K562 (cell line): ENCODE results near the gene ANKRD36B. TPM values are rescaled to one million over a fixed set of nuclear protein-coding genes. Genes with fewer than 3 reads are reported as not detected.
"Not testable (repeated sequence)": the region's sequence is repeated elsewhere in the genome, so short reads cannot be mapped to it uniquely, and the experiment has no call there.

Source experiments
- ATAC-seq: fragments of 200-7000 bp; cut with Tn5 transposase; 3 replicates; pipeline ENCODE4 v1.9.1; 2020; ENCODE audit warnings: moderate library complexity
- BruUV-seq: library from RNA; stranded (reverse); fragments of 400-500 nt; replicated peaks from 2 replicates; lab custom pipeline; 2021; lab: Mats Ljungman, UMichigan
- CTCF ChIA-PET: fragments of 300-600 bp; formaldehyde crosslinking; extraction: SDS; loops from one replicate; lab custom pipeline; 2021; ENCODE audit warnings: low intra/inter-chr PET ratio; lab: Yijun Ruan, JAX
- POLR2A ChIA-PET: fragments of 300-600, 350-650 bp; sonication (Branson Sonifier 250); formaldehyde crosslinking; extraction: SDS; loops from one replicate; lab custom pipeline; 2021; ENCODE audit warnings: antibody characterized with exemption, inconsistent platforms; lab: Yijun Ruan, JAX
- DNase-seq, 4 experiments: peaks; one replicate each; pipeline versions ENCODE4 v3.0.0 to v3.0.0-alpha.2; 2011 to 2018; ENCODE audit warnings: low spot score in 3 of 4, mixed read lengths in 3 of 4; ENCODE audit errors: extremely low read depth in 1 of 4
- FAIRE-seq: peaks from 2 replicates; lab custom pipeline; 2011; peaks lifted over from hg19 to GRCh38; lab: Jason Lieb, UNC
- H2AFZ ChIP-seq: 2 replicates; pipeline ENCODE4 v1.6.0; 2011; ENCODE audit warnings: low read depth, low read length, control low read depth, inconsistent platforms
- H3K27ac ChIP-seq: fragments of 200-600 bp; 3 replicates; pipeline ENCODE4 v1.8.0; 2011; ENCODE audit warnings: low read depth, mild to moderate bottlenecking, control low read depth, inconsistent platforms, low read length, moderate library complexity, mixed read lengths; ENCODE audit errors: extremely low read depth
- H3K27me3 ChIP-seq, 2 experiments: fragments of 300-600 bp in 1 of 2; 2 replicates in 1 of 2; 3 replicates in 1 of 2; pipeline versions ENCODE4 v1.6.0 to v1.8.0; 2011; ENCODE audit warnings: inconsistent platforms in 2 of 2, low read length in 2 of 2, mild to moderate bottlenecking in 1 of 2, mixed read lengths in 1 of 2, moderate library complexity in 1 of 2; ENCODE audit not compliant: control insufficient read depth in 2 of 2, insufficient read depth in 2 of 2
- H3K36me3 ChIP-seq: fragments of 300-600 bp; 3 replicates; pipeline ENCODE4 v1.8.0; 2011; ENCODE audit warnings: mild to moderate bottlenecking, low read length, inconsistent platforms; ENCODE audit not compliant: control insufficient read depth, insufficient read depth
- H3K4me1 ChIP-seq, 2 experiments: fragments of 200-600 bp in 1 of 2; replicated peaks in 1 of 2; 2 replicates in 1 of 2; 3 replicates in 1 of 2; pipeline versions ENCODE4 v1.5.1 to v1.8.0; 2011; ENCODE audit warnings: inconsistent platforms in 2 of 2, low read length in 2 of 2, mild to moderate bottlenecking in 1 of 2, mixed read lengths in 1 of 2, moderate library complexity in 1 of 2; ENCODE audit not compliant: control insufficient read depth in 2 of 2, insufficient read depth in 2 of 2
- H3K4me2 ChIP-seq: 2 replicates; pipeline ENCODE4 v1.6.1; 2011; ENCODE audit warnings: low read length, control low read depth, inconsistent platforms, mixed read lengths; ENCODE audit not compliant: insufficient read depth
- H3K4me3 ChIP-seq: fragments of 200-600 bp; sonication (generic), shearing (Covaris generic); 2 replicates; pipeline ENCODE4 v1.5.1; 2016; ENCODE audit warnings: control low read depth, inconsistent platforms
- H3K79me2 ChIP-seq: fragments of 200-600 bp; 3 replicates; pipeline ENCODE4 v1.8.0; 2011; ENCODE audit warnings: low read length, inconsistent platforms; ENCODE audit not compliant: control insufficient read depth, insufficient read depth
- H3K9ac ChIP-seq, 2 experiments: 2 replicates each; pipeline versions ENCODE4 v1.6.0 to v1.6.1; 2011; ENCODE audit warnings: low read depth in 2 of 2, low read length in 2 of 2, control low read depth in 1 of 2, inconsistent platforms in 1 of 2, mild to moderate bottlenecking in 1 of 2, mixed read lengths in 1 of 2; ENCODE audit not compliant: insufficient read depth in 1 of 2
- H3K9me1 ChIP-seq: one replicate; pipeline ENCODE4 v1.6.0; 2011; ENCODE audit warnings: inconsistent platforms, mild to moderate bottlenecking, low read length, moderate library complexity; ENCODE audit not compliant: control insufficient read depth, insufficient read depth
- H3K9me3 ChIP-seq: replicated peaks from 2 replicates; pipeline ENCODE4 v1.5.1; 2011; ENCODE audit warnings: low read depth, low read length, inconsistent platforms; ENCODE audit not compliant: control insufficient read depth, insufficient read depth
- H4K20me1 ChIP-seq: replicated peaks from 2 replicates; pipeline ENCODE4 v1.6.1; 2011; ENCODE audit warnings: low read length, inconsistent platforms, mixed read lengths; ENCODE audit not compliant: control insufficient read depth, insufficient read depth
- RAD51 ChIP-seq: fragments of 450-650 bp; IDR thresholded peaks from 2 replicates; pipeline ENCODE4 v1.7.1; 2016; ENCODE audit warnings: low read depth, mild to moderate bottlenecking, borderline replicate concordance
- USF2 ChIP-seq: sonication (generic); formaldehyde crosslinking; IDR thresholded peaks from 2 replicates; pipeline ENCODE4 v1.5.0; 2020; ENCODE audit warnings: missing genetic modification reagents
- WGBS: fragments of 100-300 bp; shearing (Covaris generic); methylation state at CpG from one replicate; pipeline ENCODE4 v1.1.6; 2016; ENCODE audit warnings: low coverage, mixed read lengths; ENCODE audit not compliant: insufficient coverage; ENCODE audit errors: missing lambda C conversion rate; 5-methylcytosine and 5-hydroxymethylcytosine counted together
- in situ Hi-C: fragments of 300-500 bp; cut with MboI; formaldehyde crosslinking; loops from 4 replicates; pipeline ENCODE4 v1.15.0; 2018; ENCODE audit warnings: inconsistent platforms, mixed read lengths
- intact Hi-C: fragments of 100-400 bp; cut with micrococcal nuclease; formaldehyde crosslinking; loops from 2 replicates; pipeline ENCODE4 v1.14.2; 2022
- polyA plus RNA-seq, 8 experiments: library from polyadenylated mRNA; depleted of rRNA in 4 of 8; stranded (reverse) in 5 of 8; unstranded in 3 of 8; fragments of >200 nt; fragmentation: Nextera tagmentation in 2 of 8; fragmentation: Illumina TruSeq in 1 of 8; extraction: Ambion mirVana in 2 of 8; extraction: Trizol in 1 of 8; gene quantifications; 2 replicates each; pipeline versions ENCODE4 v1.2.1 to v1.2.3, GENCODE V29; 2011 to 2014; ENCODE audit warnings: inconsistent platforms in 1 of 8, missing spikeins in 1 of 8
- total RNA-seq, 7 experiments: library from RNA; depleted of rRNA in 6 of 7; stranded (reverse); fragments of >200 nt in 6 of 7; fragmentation: Illumina TruSeq in 2 of 7; extraction: Trizol in 2 of 7; gene quantifications; 2 replicates each; pipeline versions ENCODE4 v1.2.1 to v1.2.3, GENCODE V29; 2011 to 2021; ENCODE audit warnings: low replicate concordance in 1 of 7

Gene ANKRD36B
- total and polyA plus RNA-seq, 9 of the 15 experiments (the other 6 are each of a cell fraction or from before 2014, with no cell fraction given): 7.6 to 40.9 (median 13.3) TPM

DNA sequence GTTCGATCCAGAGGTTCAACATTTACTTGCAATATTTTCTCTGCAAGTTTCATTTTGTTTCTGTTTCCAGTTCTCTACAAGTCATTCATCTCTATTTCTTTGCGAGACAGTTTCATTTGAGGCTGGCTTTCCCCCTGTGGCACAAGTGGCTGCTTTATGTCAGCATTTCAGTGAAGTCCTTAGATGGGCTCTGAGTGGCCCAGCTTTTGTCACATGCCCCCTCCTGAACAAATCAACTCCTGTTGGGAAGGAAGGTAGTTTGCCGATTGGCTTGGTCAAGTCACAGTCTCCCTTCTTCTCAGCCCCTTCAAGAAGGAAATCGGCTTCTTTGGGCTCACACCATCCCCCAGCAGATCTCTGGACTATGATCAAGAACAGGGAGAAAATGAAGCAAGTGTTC is 19.1 kb upstream of the ANKRD36B start:
- 16% methylated on average over 4 of the region's 4 CpGs for WGBS
- POLR2A ChIA-PET, H3K4me2 ChIP-seq, ATAC-seq, CTCF ChIA-PET, H3K79me2 ChIP-seq, BruUV-seq, H3K9me3 ChIP-seq, H3K9ac ChIP-seq, intact Hi-C loops, H3K4me1 ChIP-seq, H3K36me3 ChIP-seq, H4K20me1 ChIP-seq, H3K9me1 ChIP-seq, H3K27ac ChIP-seq, H3K4me3 ChIP-seq, FAIRE-seq, H3K27me3 ChIP-seq: not testable (repeated sequence)
- in situ Hi-C loops: loop anchor here (5.0 kb wide), 1 partner anchor 1836 kb away; no protein-coding TSS in a partner anchor
- TF ChIP-seq USF2 (CRISPR knock-in tag): peak; percentile 41; the same call in 1 of the 2 replicates
- TF ChIP-seq RAD51: peak; percentile 59; the same call in 1 of the 2 replicates
- DNase-seq: peak in 1 of 4 experiments; percentile 9
- H2AFZ ChIP-seq: 0 out of 2 replicates have a peak overlapping the region, but pooled peaks have one; percentile 44

DNA sequence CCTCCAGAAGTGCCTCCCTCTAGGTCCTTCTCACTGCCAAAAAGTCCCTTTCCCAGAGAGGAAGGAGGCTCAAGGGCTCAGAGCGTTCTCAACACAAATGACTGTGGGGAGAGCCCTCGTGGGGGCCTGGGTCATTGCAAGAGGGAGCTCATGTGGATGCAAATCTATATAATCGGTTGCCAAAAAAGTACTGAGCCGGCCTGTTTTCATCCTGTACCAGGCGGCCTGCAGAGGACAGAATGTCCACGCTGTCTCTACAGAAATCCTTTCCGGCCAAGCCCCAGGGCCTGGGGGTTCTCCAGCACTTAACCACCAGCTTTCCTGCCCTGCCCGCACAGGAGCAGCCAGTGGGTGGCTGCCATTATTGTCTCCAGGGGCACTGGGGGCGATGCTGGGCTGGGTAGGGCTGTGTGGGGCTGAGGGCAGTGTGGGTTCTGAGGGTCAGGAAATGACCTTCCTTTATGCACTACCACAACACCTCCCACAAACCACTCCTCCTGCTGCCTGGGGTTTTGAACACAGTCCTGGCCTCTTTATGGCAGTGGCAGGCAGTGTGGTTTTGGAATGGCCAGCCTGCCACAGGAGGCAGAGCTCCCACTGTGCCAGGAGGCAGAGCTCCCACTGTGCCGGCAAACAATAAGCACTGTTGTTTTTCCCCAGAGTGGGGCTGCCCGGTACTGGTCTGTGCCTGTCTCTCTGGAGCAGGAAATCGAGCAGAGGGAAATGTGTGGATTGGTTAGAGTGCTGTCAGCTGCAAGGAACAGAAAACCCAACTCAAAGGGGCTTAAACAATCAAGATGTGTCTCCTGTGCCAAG is 16.1 kb upstream of the ANKRD36B start:
- H2AFZ ChIP-seq, H4K20me1 ChIP-seq, POLR2A ChIA-PET, H3K79me2 ChIP-seq, intact Hi-C loops, DNase-seq, H3K4me2 ChIP-seq, CTCF ChIA-PET, BruUV-seq, FAIRE-seq, H3K27me3 ChIP-seq, H3K4me3 ChIP-seq, H3K9me1 ChIP-seq, H3K9ac ChIP-seq, H3K36me3 ChIP-seq, H3K27ac ChIP-seq, H3K4me1 ChIP-seq, H3K9me3 ChIP-seq: not testable (repeated sequence)
- in situ Hi-C loops: loop anchor here (5.0 kb wide), 1 partner anchor 1833 kb away; no protein-coding TSS in a partner anchor
- peak; percentile 14; the same call in 2 of the 3 replicates for ATAC-seq
- WGBS: 0% methylated on average over 2 of the region's 12 CpGs

GRCh38 chr2:97605109-97605508 is 15.4 kb upstream of the ANKRD36B start:
- intact Hi-C loops, H3K9me3 ChIP-seq, CTCF ChIA-PET, H3K4me1 ChIP-seq, H3K79me2 ChIP-seq, H3K36me3 ChIP-seq, H3K4me2 ChIP-seq, H3K9ac ChIP-seq, FAIRE-seq, BruUV-seq, H3K27ac ChIP-seq, H3K9me1 ChIP-seq, DNase-seq, H3K27me3 ChIP-seq, H4K20me1 ChIP-seq, POLR2A ChIA-PET, H2AFZ ChIP-seq, H3K4me3 ChIP-seq: not testable (repeated sequence)
- in situ Hi-C loops: loop anchor here (5.0 kb wide), 1 partner anchor 1833 kb away; no protein-coding TSS in a partner anchor
- ATAC-seq: peak; percentile 89
- 0% methylated on average over 1 of the region's 8 CpGs for WGBS
